Measurements from ENCODE around the gene KRT6C.

The KRT6C gene

GRCh38 chr12:52434760-52435530 lies 38.7 kb downstream of the KRT6C start:
- DNase-seq (ENCODE audit: low spot score), result no peak

GRCh38 chr12:52434081-52434733 lies 39.4 kb downstream of the KRT6C start, which contains the start of gene KRT75:
Gene KRT75 (minus strand): TSS chr12:52434371. CDS start chr12:52434304, 67 bp downstream.
- no peak for DNase-seq (ENCODE audit: low spot score)

- no peak for DNase-seq (ENCODE audit: low spot score)
Observed at GRCh38 chr12:52433501-52434080, 40.0 kb downstream of the KRT6C start.

GRCh38 chr12:52432559-52433207 lies 40.9 kb downstream of the KRT6C start:
- no peak for DNase-seq (ENCODE audit: low spot score)

GRCh38 chr12:52428121-52428520 lies 45.5 kb downstream of the KRT6C start:
- no peak for DNase-seq (ENCODE audit: low spot score)

GRCh38 chr12:52427083-52427482 lies 46.5 kb downstream of the KRT6C start:
- DNase-seq (ENCODE audit: low spot score), result no peak

GRCh38 chr12:52426034-52426433 lies 47.6 kb downstream of the KRT6C start:
- DNase-seq (ENCODE audit: low spot score), result no peak

- no peak for DNase-seq (ENCODE audit: low spot score)
Observed at GRCh38 chr12:52425466-52425865, 48.1 kb downstream of the KRT6C start.

GRCh38 chr12:52423661-52424500 lies 49.7 kb downstream of the KRT6C start:
- DNase-seq (ENCODE audit: low spot score), result no peak

GRCh38 chr12:52423035-52423434 lies 50.6 kb downstream of the KRT6C start:
- no peak for DNase-seq (ENCODE audit: low spot score)

GRCh38 chr12:52419656-52420055 lies 53.9 kb downstream of the KRT6C start:
- no peak for DNase-seq (ENCODE audit: low spot score)

GRCh38 chr12:52418576-52419110 lies 55.0 kb downstream of the KRT6C start:
- DNase-seq (ENCODE audit: low spot score), result no peak
